Cardiac muscle cell (in vitro differentiated cells and primary cell): ENCODE measurements around the gene OSGIN1. TPM values are rescaled to one million over a fixed set of nuclear protein-coding genes. Genes with fewer than 3 reads are reported as not detected.
"Not testable (repeated sequence)": the region's sequence is repeated elsewhere in the genome, so short reads cannot be mapped to it uniquely, and the experiment has no call there.

Experiments
- DNase-seq, 2 donors: peaks; one replicate each; pipeline versions ENCODE4 v3.0.0 to v3.0.0-alpha.2; 2010 to 2017; ENCODE audit warnings: low read depth in 1 of 2, low spot score in 1 of 2
- H3K27ac ChIP-seq: fragments of 200-600 bp; sonication (generic); 2 replicates; pipeline ENCODE4 v1.5.1; 2016
- H3K27me3 ChIP-seq: fragments of 200-600 bp; sonication (generic); 2 replicates; pipeline ENCODE4 v1.6.0; 2016; ENCODE audit warnings: control low read depth
- H3K36me3 ChIP-seq: fragments of 200-600 bp; sonication (generic); 2 replicates; pipeline ENCODE4 v1.5.1; 2016; ENCODE audit warnings: control low read depth
- H3K4me1 ChIP-seq: fragments of 200-600 bp; sonication (generic); 2 replicates; pipeline ENCODE4 v1.8.1; 2017; ENCODE audit warnings: low read depth, mild to moderate bottlenecking, mixed run types
- H3K4me3 ChIP-seq: fragments of 200-600 bp; sonication (generic); 2 replicates; pipeline ENCODE4 v1.5.1; 2016; ENCODE audit warnings: mild to moderate bottlenecking
- H3K9me3 ChIP-seq: fragments of 200-600 bp; sonication (generic); 2 replicates; pipeline ENCODE4 v1.5.1; 2017; ENCODE audit warnings: low read depth, mild to moderate bottlenecking, control low read depth
- polyA plus RNA-seq: library from polyadenylated mRNA; unstranded; fragments of >200 nt; fragmentation: Nextera tagmentation; extraction: Ambion mirVana; gene quantifications from 2 replicates; pipeline ENCODE4 v1.2.1, GENCODE V29; 2016
- total RNA-seq: library from RNA; depleted of rRNA; stranded (reverse); fragments of >200 nt; gene quantifications from 2 replicates; pipeline ENCODE4 v1.2.3, GENCODE V29; 2016
- TF ChIP-seq, protein P1 (sequence below): IDR thresholded peaks from 2 replicates; pipeline ENCODE4 v1.5.1; 2012; ENCODE audit warnings: low read depth, mild to moderate bottlenecking, low read length

Gene OSGIN1
- total and polyA plus RNA-seq, 2 experiments from 2014 or later: 0.76 to 3.4 TPM

DNA sequence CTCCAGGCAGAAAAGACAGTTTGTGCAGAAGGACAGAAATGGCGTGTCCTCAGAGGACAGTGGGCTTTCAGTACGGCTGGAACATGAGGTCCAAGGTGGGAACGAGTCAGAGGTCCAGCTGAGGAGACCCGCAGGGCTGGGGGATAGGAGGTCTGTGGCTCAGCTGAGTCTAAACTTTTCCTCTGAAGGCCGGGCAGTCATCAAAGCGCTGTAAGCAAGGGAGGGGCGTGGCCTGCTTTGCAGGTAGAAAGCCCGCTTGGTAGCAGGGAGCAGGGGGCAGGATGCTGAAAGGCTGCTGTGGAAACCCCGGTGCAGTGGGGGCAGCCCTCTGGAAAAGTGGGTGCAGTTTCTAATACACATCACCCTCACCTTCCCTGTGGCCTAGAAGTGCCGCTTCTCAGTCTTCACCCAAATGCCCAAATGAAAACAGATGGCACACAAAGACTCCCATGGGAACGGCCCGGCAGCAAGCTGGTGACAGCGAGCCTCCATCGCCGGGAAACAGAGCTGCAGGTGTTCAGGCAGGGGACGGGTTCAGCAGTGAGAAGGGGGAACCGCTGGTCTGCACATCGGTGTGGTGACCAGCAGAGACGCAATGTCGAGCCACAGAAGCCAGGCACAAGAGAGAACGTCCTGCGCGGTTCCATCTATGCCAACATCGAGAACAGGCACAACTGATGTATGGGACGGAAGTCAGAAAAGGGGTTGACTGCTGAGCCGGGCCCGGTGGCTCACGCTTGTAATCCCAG is 12.2 kb upstream of the OSGIN1 start:
- Histone ChIP-seq H3K27me3 (no peaks in the 10 kb centered on the region), H3K9me3 (no peaks in the 10 kb centered on the region), H3K36me3 (no peaks in the 10 kb centered on the region), H3K4me3 (no peak overlapping the region), H3K27ac (no peak overlapping the region), H3K4me1 (no peaks in the 10 kb centered on the region)
- DNase-seq: no peak
- TF ChIP-seq, protein P1, sequence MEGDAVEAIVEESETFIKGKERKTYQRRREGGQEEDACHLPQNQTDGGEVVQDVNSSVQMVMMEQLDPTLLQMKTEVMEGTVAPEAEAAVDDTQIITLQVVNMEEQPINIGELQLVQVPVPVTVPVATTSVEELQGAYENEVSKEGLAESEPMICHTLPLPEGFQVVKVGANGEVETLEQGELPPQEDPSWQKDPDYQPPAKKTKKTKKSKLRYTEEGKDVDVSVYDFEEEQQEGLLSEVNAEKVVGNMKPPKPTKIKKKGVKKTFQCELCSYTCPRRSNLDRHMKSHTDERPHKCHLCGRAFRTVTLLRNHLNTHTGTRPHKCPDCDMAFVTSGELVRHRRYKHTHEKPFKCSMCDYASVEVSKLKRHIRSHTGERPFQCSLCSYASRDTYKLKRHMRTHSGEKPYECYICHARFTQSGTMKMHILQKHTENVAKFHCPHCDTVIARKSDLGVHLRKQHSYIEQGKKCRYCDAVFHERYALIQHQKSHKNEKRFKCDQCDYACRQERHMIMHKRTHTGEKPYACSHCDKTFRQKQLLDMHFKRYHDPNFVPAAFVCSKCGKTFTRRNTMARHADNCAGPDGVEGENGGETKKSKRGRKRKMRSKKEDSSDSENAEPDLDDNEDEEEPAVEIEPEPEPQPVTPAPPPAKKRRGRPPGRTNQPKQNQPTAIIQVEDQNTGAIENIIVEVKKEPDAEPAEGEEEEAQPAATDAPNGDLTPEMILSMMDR: no peak

DNA sequence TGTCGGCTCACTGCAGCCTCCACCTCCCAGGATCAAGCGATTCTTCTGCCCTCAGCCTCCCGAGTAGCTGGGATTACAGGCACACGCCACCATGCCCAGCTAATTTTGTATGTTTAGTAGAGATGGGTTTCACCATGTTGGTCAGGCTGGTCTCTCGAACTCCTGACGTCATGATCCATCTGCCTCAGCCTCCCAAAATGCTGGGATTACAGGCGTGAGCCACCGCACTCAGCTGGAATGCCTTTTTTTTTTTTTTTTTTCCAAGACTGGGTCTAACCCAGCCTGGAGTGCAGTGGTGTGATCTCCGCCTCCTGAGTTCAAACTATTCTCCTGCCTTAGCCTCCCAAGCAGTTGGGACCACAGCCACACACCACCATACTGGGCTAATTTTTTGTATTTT is 11.5 kb upstream of the OSGIN1 start:
- H3K27me3 ChIP-seq, DNase-seq, H3K9me3 ChIP-seq, H3K27ac ChIP-seq, H3K4me1 ChIP-seq, H3K36me3 ChIP-seq, H3K4me3 ChIP-seq: not testable (repeated sequence)

DNA sequence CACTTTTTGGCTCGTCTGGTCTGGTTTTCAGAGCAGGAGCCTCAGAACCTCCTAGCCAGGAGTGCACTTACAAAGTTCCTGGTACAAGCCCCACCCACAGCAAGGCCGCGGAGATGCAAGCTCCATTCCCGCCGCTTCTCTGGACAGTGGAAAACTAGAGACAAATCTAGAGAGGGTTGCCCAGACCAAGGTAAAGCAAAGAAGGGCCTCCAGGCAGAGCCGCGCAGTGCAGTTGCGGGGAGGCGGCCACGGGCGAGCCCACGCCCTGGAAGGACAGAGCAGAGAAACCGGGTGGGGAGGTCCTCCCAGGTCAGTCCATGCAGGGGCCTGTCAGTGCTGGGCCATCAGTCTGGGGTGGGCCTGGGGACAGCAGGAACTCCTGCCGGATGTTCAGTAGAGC is 11.0 kb upstream of the OSGIN1 start:
- no peak overlapping the region for H3K27ac ChIP-seq
- no peak for DNase-seq
- H3K4me3 ChIP-seq: no peak overlapping the region
- H3K9me3 ChIP-seq: no peaks in the 10 kb centered on the region
- no peaks in the 10 kb centered on the region for H3K4me1 ChIP-seq
- TF ChIP-seq, protein P1: no peak
- H3K36me3 ChIP-seq: no peaks in the 10 kb centered on the region
- H3K27me3 ChIP-seq: no peaks in the 10 kb centered on the region

DNA sequence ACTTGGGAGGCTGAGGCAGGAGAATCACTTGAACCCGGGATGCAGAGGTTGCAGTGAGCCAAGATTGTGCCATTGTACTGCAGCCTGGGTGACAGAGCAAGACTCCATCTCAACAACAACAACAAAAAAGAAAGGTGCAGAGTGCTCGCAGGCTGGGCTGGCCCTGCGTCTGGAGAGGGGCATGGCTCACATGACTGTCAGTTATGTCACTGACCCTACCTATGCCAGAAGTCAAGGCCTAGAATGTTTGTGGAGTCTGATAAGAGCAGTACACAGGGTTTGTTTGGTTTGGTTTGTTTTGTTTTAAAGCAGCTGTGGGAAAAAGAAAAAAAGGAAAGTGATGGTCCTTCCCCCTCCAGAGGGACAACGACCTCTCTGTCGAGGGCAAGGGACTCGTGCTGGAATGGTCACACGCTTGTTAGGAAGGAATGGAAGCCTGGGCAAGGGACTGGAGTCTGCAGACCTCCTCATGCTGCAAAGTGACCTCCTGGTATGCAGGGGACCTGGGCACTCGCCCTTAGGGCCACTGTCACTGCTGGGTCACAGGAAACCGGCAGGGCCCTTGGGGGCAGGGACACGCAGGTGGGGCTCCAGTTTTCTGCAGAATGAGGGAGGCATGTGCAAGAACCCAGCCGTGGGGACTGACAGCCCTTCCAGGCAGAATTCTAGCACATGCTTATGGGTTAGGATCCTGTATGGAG is 10.1 kb upstream of the OSGIN1 start:
- Histone ChIP-seq H3K9me3 (no peaks in the 10 kb centered on the region), H3K4me3 (no peak overlapping the region), H3K27ac (no peak overlapping the region), H3K36me3 (no peaks in the 10 kb centered on the region), H3K27me3 (no peaks in the 10 kb centered on the region), H3K4me1 (no peaks in the 10 kb centered on the region)
- no peak for DNase-seq
- TF ChIP-seq, protein P1: no peak

DNA sequence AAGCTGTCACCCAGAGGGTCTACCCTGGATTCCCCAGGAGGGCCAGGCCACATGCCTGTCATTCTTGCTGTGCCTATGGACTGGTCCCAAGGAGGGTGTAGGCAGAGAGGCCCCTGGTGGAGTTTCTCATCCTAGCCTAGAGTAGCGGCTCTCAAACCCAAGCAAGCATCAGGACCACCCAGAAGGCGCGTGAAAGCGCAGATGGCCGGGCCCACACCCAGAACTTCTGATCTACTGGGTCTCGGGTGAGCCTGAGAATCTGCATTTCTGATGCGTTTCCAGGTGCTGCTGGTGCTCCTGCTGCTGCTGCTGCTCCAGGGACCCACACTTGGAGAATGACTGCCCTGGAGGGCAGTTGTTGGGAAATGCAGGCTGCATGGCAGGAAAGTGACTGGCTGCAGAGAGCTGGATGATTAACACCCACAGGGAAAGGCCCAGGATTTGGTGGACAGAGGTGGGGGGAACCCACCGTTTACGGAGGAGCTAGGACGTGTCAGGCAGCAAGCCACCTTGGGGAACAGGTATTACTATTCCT is 9.5 kb upstream of the OSGIN1 start:
- Histone ChIP-seq H3K27me3 (no peaks in the 10 kb centered on the region), H3K9me3 (no peaks in the 10 kb centered on the region), H3K4me3 (no peak overlapping the region), H3K36me3 (no peaks in the 10 kb centered on the region), H3K27ac (no peak overlapping the region), H3K4me1 (no peaks in the 10 kb centered on the region)
- TF ChIP-seq, protein P1: no peak
- DNase-seq: peak in 1 of 2 donors; percentile 17

DNA sequence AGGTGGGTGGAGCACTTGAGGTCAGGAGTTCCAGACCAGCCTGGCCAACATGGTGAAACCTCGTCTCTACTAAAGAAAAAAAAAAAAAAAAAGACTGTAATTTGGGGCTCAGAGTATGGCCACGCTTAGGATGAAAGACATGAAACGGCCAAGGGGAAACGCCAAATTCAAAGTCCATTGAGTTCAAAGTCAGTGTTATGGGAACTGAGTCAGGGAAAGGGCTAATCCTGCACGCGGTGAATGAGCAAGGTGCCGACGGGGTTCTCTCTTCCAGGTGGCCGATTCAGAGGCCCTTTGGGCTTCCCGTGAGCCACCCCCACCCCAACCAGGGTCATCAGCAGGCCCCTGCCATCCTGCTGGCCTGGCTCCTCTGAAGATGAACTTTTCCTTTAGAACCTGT is 7.5 kb upstream of the OSGIN1 start:
- H3K4me3 ChIP-seq: no peak overlapping the region
- H3K9me3 ChIP-seq: no peaks in the 10 kb centered on the region
- H3K27me3 ChIP-seq: no peaks in the 10 kb centered on the region
- TF ChIP-seq, protein P1: no peak
- DNase-seq: no peak
- no peaks in the 10 kb centered on the region for H3K4me1 ChIP-seq
- H3K27ac ChIP-seq: no peak overlapping the region
- H3K36me3 ChIP-seq: no peaks in the 10 kb centered on the region
